ENCODE data around the gene ANGPTL4. TPM values are rescaled to one million over a fixed set of nuclear protein-coding genes. Genes with fewer than 3 reads are reported as not detected.

The ANGPTL4 gene
- total RNA-seq, 3 donors from 2014 or later: 90.9 to 186 (median 118) TPM

DNA sequence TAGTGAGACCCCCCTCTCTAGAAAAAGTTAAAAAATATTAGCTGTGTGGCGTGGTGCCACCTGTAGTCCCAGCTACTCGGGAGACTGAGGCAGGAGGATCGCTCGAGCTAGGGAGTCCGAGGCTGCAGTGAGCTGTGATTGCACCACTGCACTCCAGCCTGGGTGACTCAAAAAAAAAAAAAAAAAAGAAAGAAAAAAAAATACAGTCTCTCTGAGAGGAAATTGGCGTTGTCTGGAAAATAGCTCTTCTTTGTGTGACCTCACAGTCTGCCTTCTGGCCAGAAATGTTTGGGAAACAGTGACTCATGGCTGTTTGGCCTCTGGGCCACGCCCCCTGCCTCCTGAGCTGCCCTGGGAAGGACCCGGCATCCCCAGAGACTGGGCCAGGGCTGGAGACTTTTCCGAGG lies 59.9 kb downstream of the ANGPTL4 start:
- Histone ChIP-seq H3K27me3 (no peaks in the 10 kb centered on the region), H3K4me1 (peaks cover 5 to 7% of the 10 kb centered on the region in 2 donors), H3K9me3 (no peaks in the 10 kb centered on the region), H3K27ac (peak overlapping the region; percentile 88 to 95), H3K36me3 (no peaks in the 10 kb centered on the region), H3K4me3 (peak overlapping the region in 1 of 3 donors; percentile 46)
- TF ChIP-seq POLR2AphosphoS5 (IDR thresholded peaks at IDR 0.05) (peak; percentile 68 to 92 (median 89)), POLR2A (IDR thresholded peaks at IDR 0.05) (no peak)
- TF ChIP-seq, protein P1, sequence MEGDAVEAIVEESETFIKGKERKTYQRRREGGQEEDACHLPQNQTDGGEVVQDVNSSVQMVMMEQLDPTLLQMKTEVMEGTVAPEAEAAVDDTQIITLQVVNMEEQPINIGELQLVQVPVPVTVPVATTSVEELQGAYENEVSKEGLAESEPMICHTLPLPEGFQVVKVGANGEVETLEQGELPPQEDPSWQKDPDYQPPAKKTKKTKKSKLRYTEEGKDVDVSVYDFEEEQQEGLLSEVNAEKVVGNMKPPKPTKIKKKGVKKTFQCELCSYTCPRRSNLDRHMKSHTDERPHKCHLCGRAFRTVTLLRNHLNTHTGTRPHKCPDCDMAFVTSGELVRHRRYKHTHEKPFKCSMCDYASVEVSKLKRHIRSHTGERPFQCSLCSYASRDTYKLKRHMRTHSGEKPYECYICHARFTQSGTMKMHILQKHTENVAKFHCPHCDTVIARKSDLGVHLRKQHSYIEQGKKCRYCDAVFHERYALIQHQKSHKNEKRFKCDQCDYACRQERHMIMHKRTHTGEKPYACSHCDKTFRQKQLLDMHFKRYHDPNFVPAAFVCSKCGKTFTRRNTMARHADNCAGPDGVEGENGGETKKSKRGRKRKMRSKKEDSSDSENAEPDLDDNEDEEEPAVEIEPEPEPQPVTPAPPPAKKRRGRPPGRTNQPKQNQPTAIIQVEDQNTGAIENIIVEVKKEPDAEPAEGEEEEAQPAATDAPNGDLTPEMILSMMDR (IDR thresholded peaks at IDR 0.05): no peak
- peak; percentile 90 to 91 for DNase-seq (ENCODE audit: low spot score in 2 of 2)
- intact Hi-C loops (cut with DNase I; ENCODE audit: low total_unique reads): no loop called here

Other genes with a start within 250 kb of the ANGPTL4 start
- gene FBN3, start 214.6 kb upstream of the ANGPTL4 start, total RNA-seq: 1 to 10 TPM in 1 of 3 donors, under 1 TPM in 1, not detected in 1; 0.66 to 7.9 TPM
- gene CERS4, start 154.8 kb upstream of the ANGPTL4 start, total RNA-seq: 100 to 1,000 TPM in 1 of 3 donors, 10 to 100 TPM in 2; 26.4 to 141 (median 64.1) TPM
- gene CD320, start 55.8 kb upstream of the ANGPTL4 start, total RNA-seq: 10 to 100 TPM; 26.9 to 98.6 (median 30.9) TPM
- gene NDUFA7, start 42.8 kb upstream of the ANGPTL4 start, total RNA-seq: 10 to 100 TPM; 23.2 to 27.5 (median 25.8) TPM
- gene RPS28, start 42.7 kb upstream of the ANGPTL4 start, total RNA-seq: 1,000 to 10,000 TPM in 1 of 3 donors, 100 to 1,000 TPM in 2; 676 to 1,337 (median 789) TPM
- gene KANK3, start 20.9 kb upstream of the ANGPTL4 start, total RNA-seq: 10 to 100 TPM in 1 of 3 donors, 1 to 10 TPM in 2; 5.6 to 26.2 (median 7.8) TPM
- 10 to 100 TPM; 39.5 to 57.7 (median 41.3) TPM for gene RAB11B, start 26.2 kb downstream of the ANGPTL4 start, total RNA-seq
- 100 to 1,000 TPM; 126 to 224 (median 132) TPM for gene MARCHF2, start 49.1 kb downstream of the ANGPTL4 start, total RNA-seq
- gene HNRNPM, start 80.8 kb downstream of the ANGPTL4 start, total RNA-seq: 100 to 1,000 TPM in 2 of 3 donors, 10 to 100 TPM in 1; 84.8 to 153 (median 116) TPM
- under 1 TPM; 0.16 to 0.73 (median 0.33) TPM for gene PRAM1, start 138.5 kb downstream of the ANGPTL4 start, total RNA-seq
- 10 to 100 TPM in 1 of 3 donors, 1 to 10 TPM in 2; 7.4 to 13.5 (median 7.5) TPM for gene ZNF414, start 150.0 kb downstream of the ANGPTL4 start, total RNA-seq
- gene MYO1F, start 213.3 kb downstream of the ANGPTL4 start, total RNA-seq: 10 to 100 TPM in 2 of 3 donors, 1 to 10 TPM in 1; 8.5 to 31.0 (median 11.3) TPM
- 10 to 100 TPM; 23.4 to 68.2 (median 48.2) TPM for gene ADAMTS10, start 246.6 kb downstream of the ANGPTL4 start, total RNA-seq

Measured in breast epithelium (tissue), 4 donors.